Prostate gland (tissue), 2 donors: ENCODE results near the gene KLF13. TPM values are rescaled to one million over a fixed set of nuclear protein-coding genes. Genes with fewer than 3 reads are reported as not detected.

Source experiments
- DNase-seq: peaks from one replicate; pipeline ENCODE4 v3.0.0-alpha.2; 2019; ENCODE audit warnings: low spot score
- H3K27ac ChIP-seq, 2 donors: fragments of 200-600 bp; sonication (generic); 2 replicates each; pipeline ENCODE4 v1.5.1; 2017 to 2019
- H3K27me3 ChIP-seq: fragments of 200-600 bp; sonication (generic); replicated peaks from 2 replicates; pipeline ENCODE4 v1.5.1; 2019; ENCODE audit not compliant: insufficient read depth
- H3K36me3 ChIP-seq, 2 donors: fragments of 200-600 bp; sonication (generic); 1 replicate in 1 of 2; 2 replicates in 1 of 2; pipeline versions ENCODE4 v1.5.1 to v1.8.1; 2017 to 2019
- H3K4me1 ChIP-seq: fragments of 200-600 bp; sonication (generic); replicated peaks from 2 replicates; pipeline ENCODE4 v1.5.1; 2019
- H3K4me3 ChIP-seq, 2 donors: fragments of 200-600 bp; sonication (generic); 2 replicates each; pipeline ENCODE4 v1.5.1; 2017 to 2019
- H3K9me3 ChIP-seq: fragments of 200-600 bp; sonication (generic); 2 replicates; pipeline ENCODE4 v1.5.1; 2017
- CTCF ChIP-seq, 4 experiments: fragments of 200-600 bp in 2 of 4; fragments of 450-650 bp in 2 of 4; sonication (generic) in 2 of 4; IDR thresholded peaks; 1 replicate in 3 of 4; 2 replicates in 1 of 4; pipeline ENCODE4 v1.5.1; 2016 to 2019; ENCODE audit warnings: antibody characterized with exemption in 4 of 4, mild to moderate bottlenecking in 2 of 4, moderate library complexity in 2 of 4
- POLR2A ChIP-seq: fragments of 450-650 bp; IDR thresholded peaks from one replicate; pipeline ENCODE4 v1.6.1; 2016; ENCODE audit warnings: antibody characterized with exemption, mild to moderate bottlenecking
- POLR2AphosphoS5 ChIP-seq: sonication (generic); formaldehyde crosslinking; IDR thresholded peaks from one replicate; pipeline ENCODE4 v1.6.1; 2017; ENCODE audit warnings: antibody characterized with exemption
- WGBS: methylation state at CpG from one replicate; pipeline ENCODE4 v1.1.5; 2018; 5-methylcytosine and 5-hydroxymethylcytosine counted together
- intact Hi-C: fragments of 100-400 bp; cut with DNase I; formaldehyde crosslinking; loops from one replicate; pipeline ENCODE4 v1.14.2; 2022
- total RNA-seq, 2 donors: library from RNA; depleted of rRNA; stranded (reverse); fragments of >200 nt; gene quantifications; one replicate each; pipeline ENCODE4 v1.1.0, GENCODE V29; 2016

The KLF13 gene
- total RNA-seq, 2 donors from 2014 or later, result 16.6 to 56.5 TPM

GRCh38 chr15:31399544-31400171 is 73.0 kb downstream of the KLF13 start:
- peaks cover 6% of the 10 kb centered on the region for H3K4me1 ChIP-seq

GRCh38 chr15:31400222-31400927 is 73.7 kb downstream of the KLF13 start:
- no peaks in the 10 kb centered on the region for H3K36me3 ChIP-seq
- 91% methylated on average over 13 of the region's 13 CpGs for WGBS
- intact Hi-C loops, result no loop called here
- H3K27me3 ChIP-seq, result no peaks in the 10 kb centered on the region
- DNase-seq, result no peak
- peaks cover 6% of the 10 kb centered on the region for H3K4me1 ChIP-seq
- no peak for TF ChIP-seq POLR2A
- TF ChIP-seq CTCF (IDR thresholded peaks at IDR 0.05), result no peak
- TF ChIP-seq POLR2AphosphoS5, result no peak
- H3K27ac ChIP-seq, result no peak overlapping the region
- no peak overlapping the region for H3K4me3 ChIP-seq
- H3K9me3 ChIP-seq, result no peaks in the 10 kb centered on the region

More at GRCh38 chr15:31399544-31400171, 73.0 kb downstream of the KLF13 start:
- intact Hi-C loops, result no loop called here
- Histone ChIP-seq H3K4me3 (no peak overlapping the region), H3K27me3 (no peaks in the 10 kb centered on the region), H3K36me3 (no peaks in the 10 kb centered on the region), H3K27ac (no peak overlapping the region), H3K9me3 (no peaks in the 10 kb centered on the region)
- no peak for TF ChIP-seq POLR2AphosphoS5
- TF ChIP-seq CTCF (IDR thresholded peaks at IDR 0.05), result no peak
- TF ChIP-seq POLR2A, result no peak
- DNase-seq, result no peak
- WGBS, result 89% methylated on average over 8 of the region's 8 CpGs

GRCh38 chr15:31401282-31401681 is 74.6 kb downstream of the KLF13 start:
- TF ChIP-seq POLR2A (no peak), CTCF (IDR thresholded peaks at IDR 0.05) (no peak), POLR2AphosphoS5 (no peak)
- Histone ChIP-seq H3K4me3 (no peak overlapping the region), H3K9me3 (no peaks in the 10 kb centered on the region), H3K27me3 (no peaks in the 10 kb centered on the region), H3K36me3 (no peaks in the 10 kb centered on the region), H3K27ac (no peak overlapping the region), H3K4me1 (peaks cover 6% of the 10 kb centered on the region)
- intact Hi-C loops, result no loop called here
- DNase-seq, result no peak
- WGBS, result 80% methylated on average over 8 of the region's 8 CpGs

- Histone ChIP-seq H3K9me3 (no peaks in the 10 kb centered on the region), H3K4me1 (peaks cover 6% of the 10 kb centered on the region), H3K4me3 (no peak overlapping the region), H3K27me3 (no peaks in the 10 kb centered on the region), H3K27ac (no peak overlapping the region), H3K36me3 (no peaks in the 10 kb centered on the region)
- TF ChIP-seq POLR2AphosphoS5 (no peak), POLR2A (no peak), CTCF (IDR thresholded peaks at IDR 0.05) (no peak)
- WGBS, result 97% methylated on average over 8 of the region's 8 CpGs
- no peak for DNase-seq
- intact Hi-C loops, result no loop called here
Observed at GRCh38 chr15:31402003-31402402, 75.4 kb downstream of the KLF13 start.
